ENCODE measurements around the gene BUB3.

BUB3 gene

GRCh38 chr10:123136806-123137642 lies 17.2 kb upstream of the BUB3 start:
- Mint-ChIP-seq H3K36me3 (no peaks in the 10 kb centered on the region), H3K4me1 (peaks cover 8% of the 10 kb centered on the region), H3K27ac (peak overlapping the region; percentile 79), H3K9me3 (no peaks in the 10 kb centered on the region), H3K27me3 (peaks cover 21% of the 10 kb centered on the region), H3K4me3 (peak overlapping the region; percentile 62)
- DNase-seq (ENCODE audit: low spot score in 2 of 2), result no peak
- ATAC-seq (ENCODE audit: low read depth), result no peak

GRCh38 chr10:123139165-123139520 lies 15.1 kb upstream of the BUB3 start:
- H3K27me3 Mint-ChIP-seq, result peaks cover 19% of the 10 kb centered on the region
- no peak overlapping the region for H3K27ac Mint-ChIP-seq
- H3K9me3 Mint-ChIP-seq, result no peaks in the 10 kb centered on the region
- ATAC-seq (ENCODE audit: low read depth) (no peak), DNase-seq (ENCODE audit: low spot score in 2 of 2) (no peak)
- no peak overlapping the region for H3K4me3 Mint-ChIP-seq
- H3K36me3 Mint-ChIP-seq, result no peaks in the 10 kb centered on the region
- H3K4me1 Mint-ChIP-seq, result peaks cover 4% of the 10 kb centered on the region

- Mint-ChIP-seq H3K4me1 (no peaks in the 10 kb centered on the region), H3K9me3 (no peaks in the 10 kb centered on the region), H3K27ac (no peak overlapping the region), H3K27me3 (peaks cover 17% of the 10 kb centered on the region), H3K4me3 (no peak overlapping the region), H3K36me3 (no peaks in the 10 kb centered on the region)
- DNase-seq (ENCODE audit: low spot score in 2 of 2) (no peak), ATAC-seq (ENCODE audit: low read depth) (no peak)
Observed at GRCh38 chr10:123139521-123140163, 14.6 kb upstream of the BUB3 start.

- no peak overlapping the region for H3K4me3 Mint-ChIP-seq
- peaks cover 3% of the 10 kb centered on the region for H3K4me1 Mint-ChIP-seq
- peaks cover 22% of the 10 kb centered on the region for H3K27me3 Mint-ChIP-seq
- H3K9me3 Mint-ChIP-seq, result no peaks in the 10 kb centered on the region
- H3K36me3 Mint-ChIP-seq, result no peaks in the 10 kb centered on the region
- ATAC-seq (ENCODE audit: low read depth) (no peak), DNase-seq (ENCODE audit: low spot score in 2 of 2) (no peak)
- H3K27ac Mint-ChIP-seq, result no peak overlapping the region
Observed at GRCh38 chr10:123140164-123140982, 13.8 kb upstream of the BUB3 start.

DNA sequence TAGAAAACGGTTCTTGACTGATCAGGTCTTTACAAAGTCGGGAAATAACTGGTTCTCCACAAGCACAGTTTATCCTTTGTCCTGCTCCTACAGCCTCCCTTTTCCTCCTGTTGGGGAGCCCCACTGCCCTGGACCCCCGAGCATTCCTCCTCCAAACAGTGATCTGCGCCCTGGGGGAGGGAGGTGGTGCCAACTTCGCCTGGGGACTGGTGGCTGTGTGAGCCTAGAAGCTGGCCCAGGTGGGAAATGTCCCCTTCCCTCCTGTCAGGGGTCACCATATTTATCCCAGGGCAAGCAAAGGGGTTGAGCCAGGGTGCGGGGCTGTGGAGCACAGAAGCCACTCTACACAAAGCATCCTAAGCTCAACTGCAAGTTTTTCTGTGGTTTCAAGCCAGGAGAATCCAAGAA lies 13.2 kb upstream of the BUB3 start:
- no peak for DNase-seq (ENCODE audit: low spot score in 2 of 2)
- no peaks in the 10 kb centered on the region for H3K36me3 Mint-ChIP-seq
- no peaks in the 10 kb centered on the region for H3K9me3 Mint-ChIP-seq
- ATAC-seq (ENCODE audit: low read depth), result no peak
- H3K27me3 Mint-ChIP-seq, result peaks cover 26% of the 10 kb centered on the region
- H3K27ac Mint-ChIP-seq, result no peak overlapping the region
- H3K4me3 Mint-ChIP-seq, result no peak overlapping the region
- peaks cover 5% of the 10 kb centered on the region for H3K4me1 Mint-ChIP-seq

DNA sequence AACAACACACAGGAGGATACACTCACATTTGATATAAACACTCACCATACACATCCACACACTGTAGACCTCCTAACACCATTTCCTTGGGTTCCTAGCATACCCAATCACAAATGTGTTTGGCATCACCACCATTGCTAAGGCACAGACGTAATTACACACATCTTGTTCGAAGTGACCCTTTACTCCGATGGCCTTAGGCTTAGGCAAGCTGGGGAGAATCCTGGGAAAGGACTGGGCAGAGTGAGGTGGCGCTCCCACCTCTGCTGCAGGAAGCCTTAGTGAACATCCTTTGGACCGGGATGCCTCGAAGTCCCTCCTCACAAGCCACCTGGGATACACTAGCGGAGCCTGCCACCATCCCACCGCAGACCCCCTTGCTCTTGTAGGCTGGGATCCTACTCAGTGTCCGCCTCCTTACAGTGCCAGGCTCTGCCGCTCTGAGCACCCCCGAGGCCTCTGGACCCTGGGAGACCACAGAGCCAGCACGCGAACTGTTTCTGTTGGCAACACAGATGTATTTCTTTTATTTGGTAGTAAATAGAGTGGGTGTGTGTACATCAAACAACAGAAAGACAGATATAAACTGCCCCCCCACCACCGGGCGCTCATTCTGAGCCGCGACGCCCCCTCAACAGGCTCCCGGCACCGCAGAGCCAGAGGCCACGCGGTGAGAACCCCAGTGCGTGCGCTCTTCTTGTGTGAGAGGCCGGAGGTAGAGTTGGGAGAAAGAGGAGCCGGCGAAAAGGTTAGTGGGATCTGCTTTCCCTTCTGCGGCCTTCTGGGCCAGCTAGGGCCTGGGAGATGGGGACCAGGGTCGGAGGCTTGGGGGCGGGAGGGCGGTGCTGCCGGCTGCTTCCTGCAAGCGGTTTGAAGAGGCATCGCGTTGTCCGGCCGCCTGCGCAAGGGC lies 12.2 kb upstream of the BUB3 start:
- Mint-ChIP-seq H3K9me3 (no peaks in the 10 kb centered on the region), H3K36me3 (no peaks in the 10 kb centered on the region), H3K27me3 (peaks cover 24% of the 10 kb centered on the region), H3K4me1 (peaks cover 5% of the 10 kb centered on the region), H3K27ac (no peak overlapping the region), H3K4me3 (no peak overlapping the region)
- DNase-seq (ENCODE audit: low spot score in 2 of 2) (no peak), ATAC-seq (ENCODE audit: low read depth) (no peak)

GRCh38 chr10:123142701-123143161 lies 11.5 kb upstream of the BUB3 start:
- Mint-ChIP-seq H3K27me3 (peaks cover 25% of the 10 kb centered on the region), H3K9me3 (no peaks in the 10 kb centered on the region)

DNA sequence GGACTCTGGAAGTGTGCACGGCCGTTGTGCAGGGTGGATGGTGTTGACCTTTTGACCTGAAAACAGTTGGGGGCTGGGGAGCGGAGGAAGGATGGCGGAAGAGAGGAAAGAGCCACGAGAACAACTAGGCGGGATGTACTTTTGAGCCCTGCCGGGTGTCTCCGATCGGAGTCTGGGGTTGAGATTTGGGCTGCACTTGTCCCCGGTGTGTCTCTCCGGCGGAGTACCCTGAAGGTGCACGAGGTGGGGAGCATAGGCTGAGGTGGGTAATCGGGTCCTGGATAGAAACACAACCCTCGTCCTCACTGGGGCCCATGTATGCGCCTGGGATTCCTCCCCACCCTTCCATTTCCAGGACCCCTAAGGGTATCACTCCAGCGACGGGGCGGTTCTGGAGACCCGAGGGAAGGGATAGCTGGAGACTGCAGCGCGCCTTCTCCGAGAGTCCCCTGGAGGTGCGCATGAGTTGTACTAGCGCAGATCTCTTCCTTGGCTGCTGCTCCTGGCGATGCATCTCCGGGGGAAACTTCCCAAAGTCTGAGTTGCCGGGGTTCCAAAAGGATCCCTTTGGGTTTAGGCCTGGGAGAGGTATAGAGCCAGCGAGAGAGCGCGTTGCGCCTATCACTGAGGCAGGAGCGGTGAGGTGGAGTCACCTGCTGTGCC lies 10.9 kb upstream of the BUB3 start:
- DNase-seq (ENCODE audit: low spot score in 2 of 2) (no peak), ATAC-seq (ENCODE audit: low read depth) (no peak)
- Mint-ChIP-seq H3K4me3 (no peak overlapping the region), H3K9me3 (no peaks in the 10 kb centered on the region), H3K4me1 (peaks cover 5% of the 10 kb centered on the region), H3K27ac (peak overlapping the region; percentile 31), H3K27me3 (peaks cover 25% of the 10 kb centered on the region), H3K36me3 (no peaks in the 10 kb centered on the region)

More at GRCh38 chr10:123142701-123143161, 11.5 kb upstream of the BUB3 start:
- DNase-seq (ENCODE audit: low spot score in 2 of 2), result no peak
- Mint-ChIP-seq H3K27ac (no peak overlapping the region), H3K4me1 (peaks cover 5% of the 10 kb centered on the region), H3K36me3 (no peaks in the 10 kb centered on the region), H3K4me3 (no peak overlapping the region)
- no peak for ATAC-seq (ENCODE audit: low read depth)

DNA sequence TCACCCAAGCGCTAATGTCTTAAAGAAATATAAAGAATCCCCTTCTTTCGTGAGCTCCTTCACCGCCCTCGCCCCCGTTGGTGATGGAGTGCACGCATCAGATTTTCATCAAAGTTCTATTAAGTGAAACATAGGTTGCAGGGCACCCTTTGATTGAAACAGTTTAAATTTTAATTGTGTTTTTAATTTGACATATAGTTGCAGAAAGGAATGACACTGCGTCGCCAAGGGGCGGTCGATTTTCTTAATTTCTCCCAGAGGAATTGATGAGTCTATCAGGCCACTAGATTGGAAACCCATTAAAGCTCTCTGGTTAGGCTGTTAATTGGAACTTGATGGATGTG lies 10.4 kb upstream of the BUB3 start:
- Mint-ChIP-seq H3K9me3 (no peaks in the 10 kb centered on the region), H3K4me3 (no peak overlapping the region), H3K36me3 (no peaks in the 10 kb centered on the region), H3K27ac (no peak overlapping the region), H3K27me3 (peaks cover 25% of the 10 kb centered on the region), H3K4me1 (peaks cover 6% of the 10 kb centered on the region)
- ATAC-seq (ENCODE audit: low read depth) (no peak), DNase-seq (ENCODE audit: low spot score in 2 of 2) (no peak)

DNA sequence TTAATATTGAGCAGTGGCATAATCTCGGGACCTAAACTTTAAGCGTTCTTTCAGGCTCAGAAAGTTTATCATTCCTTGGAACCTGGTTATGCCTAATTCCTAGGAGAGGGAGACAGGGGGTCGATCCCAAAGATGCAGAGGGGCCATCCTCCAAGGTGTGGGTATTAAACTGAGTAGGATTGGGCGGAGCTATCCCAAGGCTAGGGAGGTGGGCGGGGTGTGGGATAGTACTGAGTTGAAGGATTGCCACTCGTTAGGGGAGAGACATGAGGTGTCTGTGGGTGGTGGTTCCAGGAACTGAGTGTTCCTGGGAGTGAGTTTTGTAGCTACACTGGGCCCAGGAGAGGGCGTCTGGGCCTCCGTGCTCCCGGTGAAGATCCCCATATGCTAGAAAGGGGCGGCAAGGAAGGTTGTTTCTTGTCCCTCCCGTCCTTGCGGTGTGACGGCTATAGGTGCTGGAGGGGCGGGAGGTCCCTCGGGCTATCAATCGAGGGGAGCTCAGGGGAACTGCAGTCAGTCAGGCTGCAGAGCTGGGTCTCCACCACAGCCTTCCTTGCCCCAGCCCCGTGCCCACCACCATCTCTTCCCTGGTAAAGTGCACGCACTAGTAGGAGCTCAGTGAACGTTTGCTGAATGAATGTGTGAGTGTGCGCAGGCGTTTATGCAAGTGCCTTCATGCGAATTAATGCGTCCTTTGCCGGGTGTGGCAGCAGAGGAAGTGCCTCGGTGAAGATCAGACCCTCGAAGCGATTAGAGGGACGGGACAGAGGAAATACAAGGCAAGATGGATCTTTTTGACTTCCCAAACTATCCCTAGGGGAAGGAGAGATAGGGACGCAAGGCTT lies 9.3 kb upstream of the BUB3 start:
- peaks cover 30% of the 10 kb centered on the region for H3K27me3 Mint-ChIP-seq
- DNase-seq (ENCODE audit: low spot score in 2 of 2), result peak in 1 of 2 donors; percentile 17
- H3K4me1 Mint-ChIP-seq, result peaks cover 11% of the 10 kb centered on the region
- H3K4me3 Mint-ChIP-seq, result no peak overlapping the region
- H3K27ac Mint-ChIP-seq, result peak overlapping the region; percentile 42
- ATAC-seq (ENCODE audit: low read depth), result no peak
- peaks cover 3% of the 10 kb centered on the region for H3K36me3 Mint-ChIP-seq
- H3K9me3 Mint-ChIP-seq, result no peaks in the 10 kb centered on the region

GRCh38 chr10:123145542-123146012 lies 8.6 kb upstream of the BUB3 start:
- Mint-ChIP-seq H3K27ac (peak overlapping the region; percentile 42), H3K4me3 (no peak overlapping the region), H3K9me3 (no peaks in the 10 kb centered on the region), H3K36me3 (peaks cover 3% of the 10 kb centered on the region), H3K4me1 (peaks cover 11% of the 10 kb centered on the region), H3K27me3 (peaks cover 32% of the 10 kb centered on the region)
- ATAC-seq (ENCODE audit: low read depth) (no peak), DNase-seq (ENCODE audit: low spot score in 2 of 2) (no peak)
